Adrenal gland (tissue), 12 donors: ENCODE data around the gene EPHA6. TPM values are rescaled to one million over a fixed set of nuclear protein-coding genes. Genes with fewer than 3 reads are reported as not detected.

Experiments used
- DNase-seq, 7 donors: peaks; one replicate each; pipeline ENCODE4 v3.0.0-alpha.2; 2019 to 2020
- H3K27ac ChIP-seq, 5 donors: fragments of 200-600 bp; sonication (generic) in 4 of 5; 1 replicate in 3 of 5; 2 replicates in 2 of 5; pipeline versions ENCODE4 v1.5.1 to v1.8.0; 2016 to 2020; ENCODE audit warnings: mild to moderate bottlenecking in 1 of 5
- H3K27me3 ChIP-seq: fragments of 200-600 bp; 2 replicates; pipeline ENCODE4 v1.8.0; 2021
- H3K36me3 ChIP-seq, 2 donors: fragments of 200-600 bp; replicated peaks in 1 of 2; 1 replicate in 1 of 2; 2 replicates in 1 of 2; pipeline versions ENCODE4 v1.5.1 to v1.8.0; 2018 to 2022
- H3K4me1 ChIP-seq, 2 donors: fragments of 200-600 bp; replicated peaks in 1 of 2; 1 replicate in 1 of 2; 2 replicates in 1 of 2; pipeline versions ENCODE4 v1.5.1 to v1.8.0; 2018 to 2021
- H3K4me3 ChIP-seq, 4 donors: fragments of 200-600 bp; sonication (generic) in 3 of 4; one replicate each; pipeline ENCODE4 v1.5.1; 2016 to 2018
- H3K9me3 ChIP-seq, 3 donors: fragments of 200-600 bp; sonication (generic) in 1 of 3; replicated peaks in 1 of 3; 1 replicate in 2 of 3; 2 replicates in 1 of 3; pipeline versions ENCODE4 v1.5.1 to v1.8.0; 2016 to 2021
- CTCF ChIP-seq, 6 experiments: fragments of 450-650 bp in 4 of 6; fragments of 200-600 bp in 2 of 6; sonication (generic) in 1 of 6; IDR thresholded peaks; 1 replicate in 5 of 6; 2 replicates in 1 of 6; pipeline versions ENCODE4 v1.5.1 to v1.8.0; 2016 to 2021; ENCODE audit warnings: antibody characterized with exemption in 6 of 6, mild to moderate bottlenecking in 2 of 6, moderate library complexity in 1 of 6
- POLR2A ChIP-seq, 2 donors: fragments of 450-650 bp; IDR thresholded peaks; one replicate each; pipeline ENCODE4 v1.6.1; 2017; ENCODE audit warnings: antibody characterized with exemption in 2 of 2, mild to moderate bottlenecking in 2 of 2, moderate library complexity in 1 of 2
- WGBS, 4 donors: extraction: QIAGEN DNeasy Blood & Tissue Kit in 2 of 4; methylation state at CpG; one replicate each; pipeline versions ENCODE4 v1.1.5 to v1.1.7; 2013 to 2017; 5-methylcytosine and 5-hydroxymethylcytosine counted together
- intact Hi-C, 2 donors: fragments of 100-400 bp; cut with DNase I; formaldehyde crosslinking; loops; one replicate each; pipeline versions ENCODE4 v1.14.1 to v1.15.0; 2022 to 2023
- polyA plus RNA-seq, 3 donors: library from polyadenylated mRNA; stranded (reverse); fragments of 200-250 nt in 2 of 3; fragments of 350-450 nt in 1 of 3; fragmentation: Illumina TruSeq in 1 of 3; extraction: RNeasy Lipid Tissue Mini Kit (QIAGEN cat#74804) in 1 of 3; gene quantifications; one replicate each; pipeline ENCODE4 v1.2.3, GENCODE V29; 2013 to 2014
- total RNA-seq, 9 donors: library from RNA; depleted of rRNA in 4 of 9; stranded (reverse); fragments of >200 nt in 4 of 9; fragments of 120-200 nt in 1 of 9; fragmentation: NEBNext Ultra II Directional in 1 of 9; extraction: Animal tissue kit (Norgen Biotek cat#: 25700) in 1 of 9; gene quantifications; one replicate each; pipeline versions ENCODE4 v1.1.0 to v1.2.4, GENCODE V29; 2013 to 2023
- donor health status: healthy with polysubstance abuse.
- donor health status: Bipolar disorder and iron deficiency.
- donor health status: DM: yes; HTN: yes; CAD: no.
- donor health status: DM: no; HTN: no; CAD: no.
- donor health status: DM: no; HTN: no; CAD: no.
- donor health status: DM: yes; HTN: yes; CAD: no.

EPHA6 gene
- total and polyA plus RNA-seq, 12 donors, result 0.07 to 2.1 (median 0.07) TPM; not detected in 9

DNA sequence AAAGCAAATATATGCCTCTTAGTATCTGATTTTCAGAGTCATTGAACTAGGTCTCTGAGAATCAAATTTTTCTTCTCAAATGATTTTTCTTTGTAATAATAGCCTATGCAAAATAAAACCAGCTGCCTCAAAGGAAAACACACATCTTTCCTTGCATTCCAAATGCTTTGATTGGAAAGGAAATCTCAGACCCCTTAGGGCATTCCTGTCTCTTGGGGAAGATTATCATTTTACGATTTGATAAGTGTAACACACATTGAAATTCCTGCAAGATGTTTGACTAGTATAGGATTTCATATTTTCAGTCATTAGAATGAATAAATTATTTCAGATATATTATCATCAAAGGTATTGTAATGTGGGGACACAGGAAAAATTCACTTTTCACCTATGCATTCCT lies 244.8 kb downstream of the EPHA6 start:
- H3K27ac ChIP-seq, result no peak overlapping the region
- WGBS, 4 donors, result 66 to 72% (median 69%) methylated on average over 1 of the region's 1 CpG
- DNase-seq, result no peak
- no peaks in the 10 kb centered on the region for H3K4me1 ChIP-seq
- no peaks in the 10 kb centered on the region for H3K36me3 ChIP-seq
- no peaks in the 10 kb centered on the region for H3K27me3 ChIP-seq
- intact Hi-C loops, result no loop called here
- TF ChIP-seq CTCF (IDR thresholded peaks at IDR 0.05) (no peak), POLR2A (IDR thresholded peaks at IDR 0.05) (no peak)
- H3K4me3 ChIP-seq, result no peak overlapping the region
- H3K9me3 ChIP-seq, result no peaks in the 10 kb centered on the region

GRCh38 chr3:97066531-97066930 lies 252.1 kb downstream of the EPHA6 start:
- intact Hi-C loops, result no loop called here
- WGBS, 4 donors, result 47 to 60% (median 57%) methylated on average over 1 of the region's 1 CpG
- H3K27me3 ChIP-seq, result no peaks in the 10 kb centered on the region
- no peaks in the 10 kb centered on the region for H3K36me3 ChIP-seq
- TF ChIP-seq CTCF (IDR thresholded peaks at IDR 0.05), result no peak
- H3K27ac ChIP-seq, result no peak overlapping the region
- H3K9me3 ChIP-seq, result no peaks in the 10 kb centered on the region
- no peaks in the 10 kb centered on the region for H3K4me1 ChIP-seq
- no peak overlapping the region for H3K4me3 ChIP-seq
- no peak for DNase-seq

DNA sequence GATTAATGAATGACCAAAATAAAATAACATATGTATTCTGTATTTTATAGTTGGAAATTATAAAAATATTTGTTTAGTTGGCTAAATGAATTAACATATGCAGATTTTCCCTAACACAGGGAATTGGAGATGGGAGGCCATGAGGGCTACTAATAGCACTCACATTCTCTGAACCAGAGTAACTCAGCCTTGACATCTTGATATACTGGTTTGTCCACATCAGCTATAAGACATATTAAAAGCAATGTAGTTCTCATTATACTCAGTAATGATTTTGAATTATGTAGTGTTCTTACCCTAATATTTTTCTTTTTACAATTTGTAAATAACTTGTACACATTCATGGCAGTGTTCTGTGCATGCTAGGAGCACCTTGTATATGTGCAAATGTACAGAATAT lies 255.9 kb downstream of the EPHA6 start:
- no peaks in the 10 kb centered on the region for H3K27me3 ChIP-seq
- intact Hi-C loops, result no loop called here

GRCh38 chr3:97074546-97074945 lies 260.2 kb downstream of the EPHA6 start:
- no peak overlapping the region for H3K4me3 ChIP-seq
- no peak for TF ChIP-seq CTCF (IDR thresholded peaks at IDR 0.05)
- no peak for TF ChIP-seq POLR2A (IDR thresholded peaks at IDR 0.05)
- H3K9me3 ChIP-seq, result no peaks in the 10 kb centered on the region
- intact Hi-C loops, result no loop called here
- no peaks in the 10 kb centered on the region for H3K36me3 ChIP-seq
- 54 to 61% (median 57%) methylated on average over 2 of the region's 2 CpGs for WGBS, 4 donors
- no peak overlapping the region for H3K27ac ChIP-seq
- H3K27me3 ChIP-seq, result no peaks in the 10 kb centered on the region
- H3K4me1 ChIP-seq, result no peaks in the 10 kb centered on the region
- DNase-seq, result no peak

More for the DNA sequence above, 255.9 kb downstream of the EPHA6 start:
- Histone ChIP-seq H3K27ac (no peak overlapping the region), H3K4me3 (no peak overlapping the region), H3K36me3 (no peaks in the 10 kb centered on the region), H3K4me1 (no peaks in the 10 kb centered on the region), H3K9me3 (no peaks in the 10 kb centered on the region)
- no peak for TF ChIP-seq CTCF (IDR thresholded peaks at IDR 0.05)
- no peak for TF ChIP-seq POLR2A (IDR thresholded peaks at IDR 0.05)
- DNase-seq, result no peak
